Trophoblast cell (in vitro differentiated cells and primary cell): ENCODE measurements around the gene IL24.

Experiments used
- DNase-seq, 2 donors: peaks; one replicate each; pipeline ENCODE4 v3.0.0-alpha.2; 2016
- H2AFZ ChIP-seq: 2 replicates; pipeline ENCODE4 v1.6.1; 2013; ENCODE audit warnings: low read length, moderate library complexity, mild to moderate bottlenecking; ENCODE audit not compliant: insufficient read depth, poor library complexity
- H2AK5ac ChIP-seq: 2 replicates; pipeline ENCODE4 v1.6.1; 2013; ENCODE audit warnings: mild to moderate bottlenecking, low read length
- H2BK120ac ChIP-seq: 2 replicates; pipeline ENCODE4 v1.6.1; 2013; ENCODE audit warnings: low read length, mild to moderate bottlenecking, moderate library complexity; ENCODE audit not compliant: insufficient read depth, poor library complexity
- H2BK12ac ChIP-seq: 2 replicates; pipeline ENCODE4 v1.6.1; 2013; ENCODE audit warnings: mild to moderate bottlenecking, low read length, moderate library complexity
- H2BK5ac ChIP-seq: 2 replicates; pipeline ENCODE4 v1.6.1; 2013; ENCODE audit warnings: low read length, low read depth, moderate library complexity, mild to moderate bottlenecking; ENCODE audit not compliant: poor library complexity
- H3K14ac ChIP-seq: 2 replicates; pipeline ENCODE4 v1.6.1; 2013; ENCODE audit warnings: mild to moderate bottlenecking, low read length
- H3K18ac ChIP-seq: 2 replicates; pipeline ENCODE4 v1.6.1; 2013; ENCODE audit warnings: mild to moderate bottlenecking, low read length
- H3K23ac ChIP-seq: 2 replicates; pipeline ENCODE4 v1.6.1; 2013; ENCODE audit warnings: low read length
- H3K27ac ChIP-seq: 2 replicates; pipeline ENCODE4 v1.5.1; 2013; ENCODE audit warnings: low read depth, mild to moderate bottlenecking, inconsistent platforms, low read length, moderate library complexity
- H3K27me3 ChIP-seq: 2 replicates; pipeline ENCODE4 v1.6.1; 2013; ENCODE audit warnings: inconsistent platforms, mild to moderate bottlenecking, low read length, moderate library complexity; ENCODE audit not compliant: insufficient read depth
- H3K36me3 ChIP-seq, 2 experiments: 1 replicate in 1 of 2; 2 replicates in 1 of 2; pipeline ENCODE4 v1.6.1; 2013; ENCODE audit warnings: low read length in 2 of 2, mild to moderate bottlenecking in 2 of 2, moderate library complexity in 1 of 2; ENCODE audit not compliant: insufficient read depth in 2 of 2, control insufficient read depth in 1 of 2
- H3K4ac ChIP-seq: 2 replicates; pipeline ENCODE4 v1.6.1; 2013; ENCODE audit warnings: low read depth, mild to moderate bottlenecking, low read length, moderate library complexity
- H3K4me1 ChIP-seq, 2 experiments: 1 replicate in 1 of 2; 2 replicates in 1 of 2; pipeline ENCODE4 v1.6.1; 2013; ENCODE audit warnings: low read length in 2 of 2, mild to moderate bottlenecking in 2 of 2, moderate library complexity in 1 of 2; ENCODE audit not compliant: insufficient read depth in 2 of 2, control insufficient read depth in 1 of 2
- H3K4me2 ChIP-seq: 2 replicates; pipeline ENCODE4 v1.6.1; 2013; ENCODE audit warnings: inconsistent platforms, mild to moderate bottlenecking, low read length, moderate library complexity
- H3K4me3 ChIP-seq: 2 replicates; pipeline ENCODE4 v1.5.1; 2013; ENCODE audit warnings: mild to moderate bottlenecking, low read depth, low read length, inconsistent platforms
- H3K79me1 ChIP-seq: one replicate; pipeline ENCODE4 v1.6.1; 2013; ENCODE audit warnings: low read length
- H3K79me2 ChIP-seq: 2 replicates; pipeline ENCODE4 v1.6.1; 2013; ENCODE audit warnings: low read length, mild to moderate bottlenecking; ENCODE audit not compliant: control insufficient read depth, insufficient read depth, poor library complexity
- H3K9ac ChIP-seq: 2 replicates; pipeline ENCODE4 v1.6.1; 2013; ENCODE audit warnings: mild to moderate bottlenecking, low read length
- H3K9me3 ChIP-seq: 2 replicates; pipeline ENCODE4 v1.6.1; 2013; ENCODE audit warnings: low read depth, mild to moderate bottlenecking, control low read depth, inconsistent platforms, low read length; ENCODE audit not compliant: insufficient read depth
- H4K12ac ChIP-seq: 2 replicates; pipeline ENCODE4 v1.6.1; 2013; ENCODE audit warnings: low read depth, mild to moderate bottlenecking, low read length, moderate library complexity
- H4K8ac ChIP-seq: 2 replicates; pipeline ENCODE4 v1.6.1; 2013; ENCODE audit warnings: low read depth, mild to moderate bottlenecking, low read length, moderate library complexity
- H4K91ac ChIP-seq: one replicate; pipeline ENCODE4 v1.6.1; 2013; ENCODE audit warnings: low read depth, mild to moderate bottlenecking, low read length, moderate library complexity
- WGBS: extraction: QIAGEN DNeasy Blood & Tissue Kit; methylation state at CpG from one replicate; pipeline ENCODE4 v1.1.7; 2013; ENCODE audit warnings: missing lambda C conversion rate; ENCODE audit not compliant: insufficient read length, insufficient coverage; ENCODE audit errors: extremely low coverage; 5-methylcytosine and 5-hydroxymethylcytosine counted together

Gene IL24

DNA sequence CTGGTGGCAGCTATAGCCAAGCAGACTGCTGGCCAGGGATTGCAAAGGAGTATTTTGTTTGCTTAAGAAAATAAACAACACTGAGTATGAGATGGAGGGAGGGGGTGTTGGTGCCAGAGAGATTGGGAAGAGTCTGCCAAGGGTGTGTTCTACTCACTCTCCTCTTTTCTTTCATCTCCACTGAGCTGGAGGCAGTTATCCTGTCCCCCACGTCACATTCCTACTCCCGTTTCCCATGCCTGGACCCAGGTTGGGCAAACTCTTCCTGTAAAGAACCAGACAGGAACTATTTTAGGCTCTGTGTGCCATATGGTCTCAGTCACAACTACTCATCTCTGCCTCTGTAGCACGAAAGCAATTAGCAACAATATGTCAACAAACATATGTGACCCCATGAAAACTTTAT lies 1.4 kb upstream of the IL24 start:
- Histone ChIP-seq H2BK120ac (no peak overlapping the region), H2AFZ (no peak overlapping the region), H3K79me2 (no peaks in the 10 kb centered on the region), H3K36me3 (no peaks in the 10 kb centered on the region), H3K23ac (no peak overlapping the region), H4K8ac (no peak overlapping the region), H3K4me1 (peaks cover 15 to 20% of the 10 kb centered on the region in 2 experiments), H3K9ac (no peak overlapping the region), H3K79me1 (no peaks in the 10 kb centered on the region), H3K14ac (no peak overlapping the region), H2BK5ac (peak overlapping the region; percentile 41), H3K4me3 (no peak overlapping the region), H3K27me3 (no peaks in the 10 kb centered on the region), H3K27ac (peak overlapping the region; percentile 53), H3K4me2 (no peak overlapping the region), H4K12ac (no peak overlapping the region), H3K18ac (no peak overlapping the region), H4K91ac (no peak overlapping the region), H2BK12ac (peak overlapping the region; percentile 59), H3K9me3 (no peaks in the 10 kb centered on the region), H2AK5ac (no peak overlapping the region), H3K4ac (no peak overlapping the region)
- peak in 1 of 2 donors; percentile 18 for DNase-seq
- WGBS = no CpG with 5 or more reads among the region's 3 CpGs

DNA sequence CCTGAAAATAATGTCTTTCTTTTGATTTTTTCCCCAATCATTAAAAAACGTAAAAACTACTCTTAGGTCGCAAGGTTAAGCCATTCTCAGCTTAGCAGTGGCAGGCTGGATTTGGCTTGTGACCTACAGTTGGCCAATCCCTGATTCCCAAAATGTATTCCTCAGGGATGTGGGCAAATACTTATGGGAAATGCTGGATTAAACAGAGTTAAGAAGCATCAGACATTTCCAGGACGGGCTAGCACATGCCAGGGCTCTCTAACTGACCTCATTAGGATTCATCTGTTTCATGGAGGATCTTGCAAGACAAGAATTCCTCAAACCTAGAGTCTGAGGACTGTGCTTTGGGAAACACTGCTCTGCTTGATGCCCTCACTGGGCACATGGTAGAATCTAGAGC lies 982 bp upstream of the IL24 start:
- H3K27me3 ChIP-seq = no peaks in the 10 kb centered on the region
- peaks cover 15 to 20% of the 10 kb centered on the region in 2 experiments for H3K4me1 ChIP-seq
- H3K27ac ChIP-seq = no peak overlapping the region
- DNase-seq = no peak
- H3K79me1 ChIP-seq = no peaks in the 10 kb centered on the region
- no peak overlapping the region for H4K8ac ChIP-seq
- H3K4me3 ChIP-seq = no peak overlapping the region
- H3K9ac ChIP-seq = no peak overlapping the region
- H3K18ac ChIP-seq = no peak overlapping the region
- H3K23ac ChIP-seq = no peak overlapping the region
- WGBS = no CpG with 5 or more reads among the region's 3 CpGs
- no peak overlapping the region for H2BK5ac ChIP-seq
- H3K14ac ChIP-seq = no peak overlapping the region
- no peak overlapping the region for H4K91ac ChIP-seq
- H3K9me3 ChIP-seq = peaks cover under 1% of the 10 kb centered on the region
- H3K36me3 ChIP-seq = no peaks in the 10 kb centered on the region
- H3K4ac ChIP-seq = no peak overlapping the region
- no peak overlapping the region for H4K12ac ChIP-seq
- no peak overlapping the region for H2AFZ ChIP-seq
- no peaks in the 10 kb centered on the region for H3K79me2 ChIP-seq
- H2AK5ac ChIP-seq = no peak overlapping the region
- H2BK120ac ChIP-seq = no peak overlapping the region
- no peak overlapping the region for H3K4me2 ChIP-seq
- no peak overlapping the region for H2BK12ac ChIP-seq

DNA sequence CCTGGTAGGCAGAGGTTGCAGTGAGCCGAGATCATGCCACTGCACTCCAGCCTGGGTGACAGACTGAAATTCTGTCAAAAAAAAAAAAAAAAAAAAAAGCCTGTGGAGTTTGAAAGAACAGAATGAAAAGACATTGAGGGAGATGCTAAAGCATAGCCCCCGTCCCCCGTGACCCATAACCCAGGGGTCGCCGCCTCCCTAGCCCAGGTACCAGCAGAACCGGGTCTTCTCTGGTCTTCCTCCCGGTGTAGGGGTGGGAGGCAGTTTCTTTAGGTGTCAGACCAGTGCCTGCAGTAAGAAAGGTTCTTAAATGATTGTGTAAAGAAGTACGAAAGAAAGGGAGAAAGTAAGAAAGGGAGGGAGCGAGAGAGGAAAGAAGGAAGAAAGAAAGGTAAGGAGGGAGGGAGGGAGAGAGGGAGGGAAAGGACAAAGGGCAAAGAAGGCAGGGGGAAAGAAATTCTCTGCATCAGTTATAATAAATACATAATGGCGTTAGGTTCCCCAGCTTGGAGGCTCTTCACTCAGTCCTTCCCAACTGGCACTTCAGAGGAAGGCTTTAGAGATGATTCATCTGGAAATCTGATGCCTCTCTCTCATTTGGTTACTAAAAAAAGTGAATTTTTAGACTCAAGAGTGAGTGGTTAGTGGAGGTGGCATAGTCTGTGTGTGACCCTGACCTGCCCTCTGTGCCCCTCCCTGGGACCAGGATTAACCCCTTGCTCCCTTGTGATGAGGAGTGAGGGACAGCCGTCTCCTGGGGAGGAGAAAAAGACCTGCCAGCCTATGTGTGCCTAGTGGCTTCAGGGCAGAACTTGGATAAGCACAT lies 1.1 kb downstream of the IL24 start:
- Histone ChIP-seq H2BK12ac (no peak overlapping the region), H4K91ac (peak overlapping the region; percentile 39), H2AFZ (no peak overlapping the region)

DNA sequence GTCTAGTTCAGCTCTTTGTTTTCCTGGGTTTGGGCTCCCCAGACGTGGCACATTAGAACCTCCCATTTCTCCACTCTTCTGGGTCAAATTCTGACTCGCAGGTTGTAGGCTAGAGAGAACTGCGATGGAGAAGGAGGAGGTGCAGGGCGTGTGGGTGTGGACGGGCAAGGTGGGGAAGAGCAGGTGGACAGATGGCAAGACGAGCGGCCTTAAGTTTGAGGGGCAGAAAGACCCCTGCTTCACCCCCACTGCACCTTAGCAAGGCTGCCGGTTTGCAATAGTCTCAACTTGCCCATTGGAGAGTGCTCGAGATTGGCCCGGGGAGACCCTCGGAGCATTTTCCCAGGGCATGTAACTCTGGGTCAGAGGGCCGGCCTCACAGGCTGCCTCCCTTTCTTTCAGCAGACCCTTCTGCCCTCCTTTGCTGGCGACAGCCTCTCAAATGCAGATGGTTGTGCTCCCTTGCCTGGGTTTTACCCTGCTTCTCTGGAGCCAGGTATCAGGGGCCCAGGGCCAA lies 1.7 kb downstream of the IL24 start:
- no CpG with 5 or more reads among the region's 13 CpGs for WGBS
- Histone ChIP-seq H3K4ac (no peak overlapping the region), H3K27me3 (no peaks in the 10 kb centered on the region), H4K12ac (no peak overlapping the region), H3K4me3 (no peak overlapping the region), H2BK12ac (no peak overlapping the region), H3K36me3 (no peaks in the 10 kb centered on the region), H3K9me3 (peaks cover 1% of the 10 kb centered on the region), H3K23ac (no peak overlapping the region), H4K91ac (no peak overlapping the region), H2AK5ac (no peak overlapping the region), H4K8ac (no peak overlapping the region), H3K4me1 (peaks cover 15 to 20% of the 10 kb centered on the region in 2 experiments), H3K4me2 (no peak overlapping the region), H2AFZ (no peak overlapping the region), H3K79me2 (no peaks in the 10 kb centered on the region), H3K79me1 (no peaks in the 10 kb centered on the region), H3K27ac (no peak overlapping the region), H2BK5ac (no peak overlapping the region), H3K9ac (no peak overlapping the region), H3K14ac (no peak overlapping the region), H3K18ac (no peak overlapping the region), H2BK120ac (no peak overlapping the region)
- no peak for DNase-seq

More for the DNA sequence above, 1.1 kb downstream of the IL24 start:
- Histone ChIP-seq H3K18ac (no peak overlapping the region), H3K9ac (no peak overlapping the region), H3K36me3 (no peaks in the 10 kb centered on the region), H3K4me1 (peaks cover 15 to 20% of the 10 kb centered on the region in 2 experiments), H4K8ac (no peak overlapping the region), H3K79me1 (no peaks in the 10 kb centered on the region), H3K27me3 (no peaks in the 10 kb centered on the region), H2BK120ac (no peak overlapping the region), H3K4ac (no peak overlapping the region), H3K14ac (no peak overlapping the region), H2BK5ac (no peak overlapping the region), H3K23ac (no peak overlapping the region), H3K79me2 (no peaks in the 10 kb centered on the region), H2AK5ac (no peak overlapping the region), H4K12ac (no peak overlapping the region), H3K4me2 (no peak overlapping the region), H3K4me3 (no peak overlapping the region), H3K27ac (no peak overlapping the region), H3K9me3 (peaks cover 1% of the 10 kb centered on the region)
- DNase-seq = no peak
- 100% methylated on average over 2 of the region's 11 CpGs for WGBS
